HG02973 (cell line): ENCODE results near the gene AGPAT2.

Experiments used
- ATAC-seq: cut with Tn5 transposase; IDR thresholded peaks from one replicate; pipeline ENCODE4 v1.9.1; 2021; ENCODE audit warnings: moderate library complexity; ENCODE audit not compliant: unreplicated experiment

AGPAT2 gene

DNA sequence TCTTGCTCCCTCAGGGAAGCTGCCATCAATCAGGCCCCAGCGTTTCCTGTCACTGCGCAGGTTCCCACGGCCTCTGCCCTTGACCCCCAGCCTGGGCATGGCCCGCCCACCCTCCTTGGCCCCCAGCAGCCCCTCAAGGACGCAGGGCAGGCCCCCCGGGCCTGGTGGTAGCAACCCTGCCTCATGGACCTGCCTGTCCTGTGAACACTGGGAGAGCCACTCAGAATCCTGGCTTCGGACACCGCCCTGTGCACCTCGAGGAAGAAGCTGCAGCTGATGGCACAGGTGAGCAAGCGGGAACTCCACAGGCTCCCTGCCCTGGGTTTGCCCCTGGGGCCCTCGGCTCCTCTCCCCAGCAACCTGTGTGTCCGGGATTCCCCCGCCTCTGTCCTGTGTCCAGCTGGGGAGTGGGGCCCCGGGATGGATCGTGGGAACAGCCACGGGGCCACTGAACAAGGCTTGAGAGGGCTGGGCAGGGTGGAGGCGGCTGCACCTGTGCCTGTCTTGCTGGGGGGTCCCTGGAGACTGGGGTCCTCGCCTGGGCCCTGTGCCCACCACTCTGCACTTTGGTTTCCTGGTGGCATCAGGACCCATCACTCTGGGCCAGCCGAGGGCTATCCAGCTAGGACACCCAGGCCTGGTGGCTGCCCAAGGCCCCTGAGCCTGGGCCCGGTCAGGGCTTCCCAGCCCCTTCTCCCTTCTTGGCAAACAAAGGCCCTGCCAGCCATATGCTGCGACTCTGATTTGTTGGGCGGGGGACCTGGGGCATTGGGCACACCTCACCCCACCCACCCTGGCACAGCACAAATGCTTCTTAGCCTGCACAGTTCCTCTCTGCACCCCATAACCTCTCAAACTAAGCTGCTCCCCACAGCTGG, 58.0 kb downstream of the AGPAT2 start:
- no peak for ATAC-seq

DNA sequence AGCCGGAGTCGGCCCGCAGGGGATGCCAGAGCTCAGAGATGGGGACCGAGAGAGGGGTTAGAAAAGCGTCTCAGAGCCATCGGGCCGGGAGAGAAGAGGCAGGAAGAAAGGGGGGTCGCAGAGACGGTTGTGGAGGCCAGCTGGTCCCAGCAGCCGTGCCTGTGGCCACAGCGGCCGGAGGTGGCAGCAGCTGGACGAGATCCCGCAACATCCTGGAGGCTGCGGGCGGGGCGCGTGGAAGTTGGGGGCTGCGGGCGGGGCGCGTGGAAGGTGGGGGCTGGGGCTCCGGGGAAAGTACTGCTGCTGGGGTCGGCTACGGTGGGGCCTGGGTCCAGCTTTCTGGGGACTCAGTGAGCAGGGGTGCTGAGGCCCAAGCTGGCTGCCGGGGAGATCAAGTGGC, 59.0 kb downstream of the AGPAT2 start:
- ATAC-seq = no peak

DNA sequence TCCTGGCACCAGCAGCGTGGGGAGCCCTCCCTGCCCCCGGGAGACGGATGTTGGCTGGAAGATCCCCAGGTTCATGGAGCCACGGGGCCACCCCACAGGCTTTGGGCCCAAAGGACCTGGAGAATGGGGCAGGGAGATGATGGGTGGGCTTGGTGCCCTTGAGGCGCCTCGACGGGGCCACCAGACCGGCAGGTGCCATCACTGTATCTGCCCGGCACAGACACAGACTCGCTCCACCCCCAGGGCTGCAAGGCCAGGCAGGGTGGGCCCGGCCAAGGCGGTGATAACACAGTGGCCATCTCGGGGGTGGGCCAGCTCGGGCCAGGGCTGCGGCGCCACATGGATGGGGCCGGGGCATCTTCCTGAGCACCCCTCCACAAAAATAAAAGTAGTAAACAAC, 59.6 kb downstream of the AGPAT2 start:
- ATAC-seq = no peak

- ATAC-seq = no peak
These were observed 60.3 kb downstream of the AGPAT2 start for GRCh38 chr9:136626740-136627642.

- no peak for ATAC-seq
These were observed 61.1 kb downstream of the AGPAT2 start for GRCh38 chr9:136626066-136626725.

DNA sequence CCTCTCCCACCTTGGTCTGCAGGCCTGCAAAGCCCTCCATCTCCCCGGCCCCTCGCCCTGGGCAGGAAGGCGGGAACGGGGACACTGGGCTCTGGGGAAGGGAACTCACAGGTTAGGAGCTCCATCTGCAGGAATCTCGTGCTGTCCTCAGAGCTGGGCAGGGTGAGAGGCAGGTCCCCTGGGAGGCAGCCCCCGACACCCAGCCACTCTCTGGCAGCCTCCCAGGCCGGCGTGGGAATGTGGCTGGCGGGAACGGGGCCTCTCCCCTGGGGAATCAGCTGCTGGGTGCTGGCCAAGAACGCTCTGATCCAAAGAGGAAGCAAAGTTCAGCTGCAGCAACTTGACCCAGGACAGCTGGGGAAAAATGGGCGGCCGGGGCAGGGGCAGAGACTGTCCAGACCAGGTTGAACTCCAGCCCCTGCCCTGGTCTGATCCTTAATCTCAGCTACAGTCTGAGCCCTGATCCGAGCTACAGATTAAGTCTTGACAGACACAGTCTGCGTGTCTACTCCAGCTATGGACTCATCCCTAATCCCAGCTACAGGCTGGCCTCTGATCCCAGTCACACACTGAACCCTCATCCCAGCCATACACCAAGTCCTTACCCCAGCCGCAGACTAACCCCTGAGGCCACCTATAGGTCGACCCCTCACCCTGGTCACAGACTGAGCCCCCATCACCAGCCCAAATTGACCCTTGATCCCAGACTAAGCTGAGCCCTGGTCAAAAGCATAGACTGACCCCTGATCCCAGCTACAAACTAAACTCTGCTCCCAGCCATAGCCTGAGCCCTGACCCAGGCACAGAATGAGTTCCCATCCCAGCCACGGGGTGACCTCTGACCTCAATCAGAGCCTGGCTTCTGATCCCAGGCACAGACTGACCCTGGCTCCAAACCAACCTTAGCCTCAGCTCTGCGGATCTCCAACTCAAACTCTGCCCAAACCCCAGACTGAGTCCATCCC, 61.9 kb downstream of the AGPAT2 start:
- ATAC-seq = no peak

DNA sequence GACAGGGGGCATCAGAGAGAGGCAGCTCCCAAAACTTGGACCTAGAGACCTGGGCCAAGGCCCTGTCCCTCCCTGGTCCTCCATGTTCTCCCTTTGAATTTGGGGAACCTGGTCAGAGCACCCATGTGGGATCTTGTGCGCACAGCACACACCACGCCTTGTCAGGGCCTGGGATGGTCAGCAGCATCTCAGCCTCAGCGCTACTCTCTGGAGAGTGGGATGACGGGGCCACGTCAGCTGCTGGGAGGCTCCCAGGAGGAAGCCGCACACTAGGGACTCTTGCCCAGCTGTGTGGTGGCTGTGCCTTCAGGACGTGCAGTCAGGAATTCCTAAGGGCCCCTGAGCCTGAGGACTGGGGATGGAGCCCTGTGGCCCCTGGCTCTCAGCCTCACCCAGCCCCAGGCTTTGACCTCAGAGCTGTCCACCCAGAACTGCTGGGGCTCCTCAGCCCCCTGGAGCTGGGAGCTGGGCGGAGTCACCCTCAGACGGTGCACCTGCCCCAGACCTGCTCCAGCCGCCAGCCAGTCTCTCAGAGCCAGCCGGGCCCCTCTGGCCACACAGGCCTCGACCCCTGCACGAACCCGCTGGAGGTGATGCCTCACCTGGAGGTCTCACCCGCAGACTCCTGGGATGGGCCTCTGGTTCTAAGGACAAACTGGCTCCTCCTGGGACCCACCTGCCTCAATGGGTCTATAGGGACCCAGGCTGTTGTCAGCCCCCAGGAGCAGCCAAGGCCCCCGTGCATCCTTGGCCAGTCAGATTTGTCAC, 62.9 kb downstream of the AGPAT2 start:
- no peak for ATAC-seq

- ATAC-seq = no peak
These were observed 63.4 kb downstream of the AGPAT2 start for GRCh38 chr9:136623842-136624183.
